ENCODE results near the gene SEC23A.
"Not testable (repeated sequence)": the region's sequence is repeated elsewhere in the genome, so short reads cannot be mapped to it uniquely, and the experiment has no call there.

The SEC23A gene

GRCh38 chr14:39102969-39103957, at the start of gene SEC23A:
SEC23A (minus strand) TSS chr14:39103235; CDS start chr14:39096118, 7,117 bp downstream.
- DNase-seq (ENCODE audit: low read depth) = peak; percentile 71

GRCh38 chr14:39145266-39145966, 42.4 kb upstream of the SEC23A start:
- DNase-seq (ENCODE audit: low read depth) = no peak

DNA sequence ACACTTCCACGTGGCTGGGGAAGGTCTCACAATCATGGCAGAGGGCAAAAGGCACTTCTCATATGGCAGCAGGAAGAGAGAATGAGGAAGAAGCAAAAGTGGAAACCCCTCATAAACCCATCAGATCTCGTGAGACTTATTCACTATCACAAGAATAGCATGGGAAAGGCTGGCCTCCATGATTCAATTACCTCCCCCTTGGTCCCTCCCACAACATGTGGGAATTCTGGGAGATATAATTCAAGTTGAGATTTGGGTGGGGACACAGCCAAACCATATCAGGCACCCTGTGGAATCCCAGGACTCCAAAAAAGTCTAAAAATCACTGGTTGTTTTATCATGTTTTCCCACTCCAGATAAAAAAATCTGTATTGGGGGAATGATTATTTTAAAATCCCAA, 40.2 kb upstream of the SEC23A start:
- DNase-seq (ENCODE audit: low read depth) = not testable (repeated sequence)

DNA sequence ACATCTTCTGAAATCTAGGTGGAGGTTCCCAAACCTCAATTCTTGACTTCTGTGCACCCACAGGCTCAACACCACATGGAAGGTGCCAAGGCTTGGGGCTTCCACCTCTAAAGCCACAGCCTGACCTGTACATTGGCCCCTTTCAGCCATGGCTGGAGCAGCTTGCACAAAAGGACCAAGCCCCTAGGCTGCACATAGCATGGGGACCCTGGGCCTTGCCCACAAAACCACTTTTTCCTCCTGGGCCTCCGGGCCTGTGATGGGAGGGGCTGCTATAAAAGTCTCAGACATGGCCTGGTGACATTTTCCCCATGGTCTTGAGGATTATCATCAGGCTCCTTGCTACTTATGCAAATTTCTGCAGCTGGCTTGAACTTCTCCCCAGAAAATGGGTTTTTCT, 38.6 kb upstream of the SEC23A start:
- not testable (repeated sequence) for DNase-seq (ENCODE audit: low read depth)

- DNase-seq (ENCODE audit: low read depth) = no peak
Observed at GRCh38 chr14:39140170-39140569, 37.1 kb upstream of the SEC23A start.

- no peak for DNase-seq (ENCODE audit: low read depth)
Observed at GRCh38 chr14:39138440-39138839, 35.4 kb upstream of the SEC23A start.

DNA sequence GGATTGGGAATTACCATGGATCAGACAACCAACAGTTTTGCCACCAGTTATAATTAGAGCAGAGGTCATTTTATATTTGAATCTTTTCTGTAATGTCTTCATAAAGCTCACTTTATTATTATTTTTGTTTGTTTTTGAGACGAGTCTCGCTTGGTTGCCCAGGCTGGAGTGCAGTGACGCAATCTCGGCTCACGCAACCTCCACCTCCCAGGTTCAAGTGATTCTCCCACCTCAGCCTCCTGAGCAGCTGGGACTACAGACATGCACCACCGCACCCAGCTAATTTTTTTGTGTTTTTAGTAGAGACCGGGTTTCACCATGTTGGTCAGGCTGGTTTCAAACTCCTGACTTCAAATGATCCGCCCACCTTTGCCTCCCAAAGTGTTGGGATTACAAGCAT, 34.8 kb upstream of the SEC23A start:
- DNase-seq (ENCODE audit: low read depth) = not testable (repeated sequence)

DNA sequence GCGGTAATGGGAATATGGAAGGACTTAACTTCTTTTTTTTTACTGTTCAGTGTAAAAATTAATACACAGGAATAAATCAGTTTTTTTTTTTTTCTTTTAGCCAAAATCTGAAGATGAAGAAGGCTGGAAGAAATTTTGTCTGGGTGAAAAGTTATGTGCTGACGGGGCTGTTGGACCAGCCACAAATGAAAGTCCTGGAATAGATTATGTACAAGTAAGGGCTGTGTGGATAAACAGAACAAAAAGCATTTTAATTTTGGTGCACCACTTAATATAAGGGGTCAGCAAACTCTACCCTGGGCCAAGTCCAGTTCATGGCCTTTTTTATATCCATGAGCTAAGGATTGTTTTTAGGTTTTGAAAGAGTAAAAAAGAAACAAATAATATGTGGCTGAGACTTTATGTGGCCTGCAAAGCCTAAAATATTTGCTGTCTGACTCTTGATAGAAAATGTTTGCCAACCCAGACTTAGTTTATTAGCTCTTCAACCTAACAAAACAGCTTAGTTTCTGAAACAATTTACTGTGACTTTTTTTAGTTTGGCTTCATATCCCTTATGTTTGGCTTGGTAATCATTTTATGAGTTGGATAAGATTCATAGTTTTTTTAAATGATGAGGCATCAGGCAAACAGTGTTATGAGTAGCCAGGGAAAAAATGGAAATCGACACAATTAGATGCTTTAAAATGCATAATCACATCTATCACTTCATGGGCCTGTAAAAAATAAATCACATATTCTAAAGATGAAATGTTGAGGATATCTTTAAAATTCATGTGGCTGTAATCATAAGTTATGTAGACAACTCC, 19.5 kb upstream of the SEC23A start:
- no peak for DNase-seq (ENCODE audit: low read depth)

DNA sequence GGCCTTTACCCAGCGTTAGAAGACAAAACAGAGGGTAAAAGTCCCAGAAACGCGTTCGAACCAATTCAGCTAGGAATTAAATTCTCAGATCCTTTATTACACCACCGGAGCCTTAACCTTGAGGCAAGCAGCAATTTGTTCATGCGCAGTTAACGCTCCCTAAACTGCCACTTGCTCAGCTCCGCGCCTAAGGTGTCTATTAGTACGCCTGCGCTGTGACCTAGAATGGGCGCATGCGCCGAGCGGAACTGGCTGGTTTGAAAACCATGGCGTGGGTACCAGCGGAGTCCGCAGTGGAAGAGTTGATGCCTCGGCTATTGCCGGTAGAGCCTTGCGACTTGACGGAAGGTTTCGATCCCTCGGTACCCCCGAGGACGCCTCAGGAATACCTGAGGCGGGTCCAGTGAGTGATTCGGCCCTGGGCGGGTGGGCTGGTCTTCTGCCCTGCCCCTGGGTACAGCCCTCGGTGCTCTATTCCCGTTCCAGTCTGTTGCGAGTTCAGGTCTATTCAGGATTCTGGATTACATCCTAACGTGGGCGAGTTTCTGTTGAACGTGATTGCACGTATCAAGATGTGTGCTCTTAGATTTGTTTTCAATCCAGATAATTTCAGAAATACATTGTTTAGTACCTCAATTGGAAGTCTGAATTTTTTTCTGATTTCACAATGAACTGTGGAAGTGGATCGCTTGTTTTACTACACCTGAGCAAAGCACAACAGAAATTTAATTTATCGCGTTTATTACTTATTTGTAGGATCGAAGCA, 11.2 kb upstream of the SEC23A start, which contains the start of gene GEMIN2:
Gene GEMIN2 (plus strand): TSS at position 251 of the 766 bp plus-strand sequence. CDS start 16 bp downstream, at position 267.
- DNase-seq (ENCODE audit: low read depth) = peak; percentile 88

DNA sequence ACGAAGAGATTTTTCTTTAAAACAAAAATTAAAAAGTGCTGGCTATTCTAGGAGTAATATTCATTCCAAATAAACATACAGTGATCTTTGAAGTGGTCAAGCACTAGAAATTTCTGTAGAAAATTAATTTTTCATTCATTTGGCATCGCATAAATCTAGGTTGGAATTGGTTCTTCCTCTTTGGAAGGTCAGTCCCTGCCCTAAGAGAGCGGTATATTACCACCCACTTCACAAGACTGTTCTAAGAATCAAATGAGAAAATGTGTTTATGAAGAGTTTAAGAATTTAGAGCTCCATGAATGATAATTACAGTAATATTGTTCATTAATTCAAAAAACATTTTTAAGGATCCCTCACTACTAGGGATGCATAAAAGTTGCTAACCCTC, 10.6 kb upstream of the SEC23A start:
- no peak for DNase-seq (ENCODE audit: low read depth)

- DNase-seq (ENCODE audit: low read depth) = no peak
Observed at GRCh38 chr14:39109893-39110715, 7.1 kb upstream of the SEC23A start.

- DNase-seq (ENCODE audit: low read depth) = no peak
Observed at GRCh38 chr14:39108791-39109190, 5.8 kb upstream of the SEC23A start.

- no peak for DNase-seq (ENCODE audit: low read depth)
Observed at GRCh38 chr14:39107591-39107996, 4.6 kb upstream of the SEC23A start.

DNA sequence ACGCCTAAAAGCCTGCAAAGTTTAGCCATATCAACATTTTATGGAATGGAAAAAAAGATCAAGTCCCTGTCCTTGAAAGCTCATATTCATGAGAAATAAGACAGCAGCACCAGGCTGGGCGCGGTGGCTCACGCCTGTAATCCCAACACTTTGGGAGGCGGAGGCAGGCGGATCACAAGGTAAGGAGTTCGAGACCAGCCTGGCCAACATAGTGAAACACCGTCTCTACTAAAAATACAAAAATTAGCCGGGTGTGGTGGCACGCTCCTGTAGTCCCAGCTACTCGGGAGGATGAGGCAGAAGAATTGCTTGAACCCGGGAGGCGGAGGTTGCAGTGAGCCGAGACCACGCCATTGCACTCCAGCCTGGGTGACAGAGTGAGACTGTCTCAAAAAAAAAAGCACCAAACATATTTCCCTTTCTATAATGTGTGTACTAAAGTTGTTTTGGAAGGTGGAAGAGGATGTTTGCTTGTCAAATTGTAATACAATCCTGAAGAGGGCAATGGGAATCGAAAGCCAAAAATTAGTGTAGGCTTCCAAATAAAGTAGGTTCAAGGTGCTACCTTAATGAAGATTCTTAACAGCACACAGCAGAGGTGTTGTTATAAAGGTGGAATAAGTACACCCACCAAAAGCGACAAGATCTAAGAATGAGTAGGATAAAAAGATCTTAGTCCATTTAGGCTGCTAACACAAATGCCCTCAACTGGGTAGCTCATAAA, 1.2 kb upstream of the SEC23A start:
- not testable (repeated sequence) for DNase-seq (ENCODE audit: low read depth)

GRCh38 chr14:39102265-39102968, 618 bp downstream of the SEC23A start:
- DNase-seq (ENCODE audit: low read depth) = no peak

GRCh38 chr14:39099748-39100147, 3.3 kb downstream of the SEC23A start:
- no peak for DNase-seq (ENCODE audit: low read depth)

- DNase-seq (ENCODE audit: low read depth) = not testable (repeated sequence)
Observed at GRCh38 chr14:39099215-39099614, 3.8 kb downstream of the SEC23A start.

- no peak for DNase-seq (ENCODE audit: low read depth)
Observed at GRCh38 chr14:39097159-39097558, 5.9 kb downstream of the SEC23A start.

- DNase-seq (ENCODE audit: low read depth) = no peak
Observed at GRCh38 chr14:39094515-39094914, 8.5 kb downstream of the SEC23A start.
